Islet precursor cell (in vitro differentiated cells): ENCODE results near the gene FDPS.
"Not testable (repeated sequence)": the region's sequence is repeated elsewhere in the genome, so short reads cannot be mapped to it uniquely, and the experiment has no call there.

Source experiments
- DNase-seq: peaks from one replicate; pipeline ENCODE4 v3.0.0-alpha.2; 2018

FDPS gene

GRCh38 chr1:155320661-155321617, 12.3 kb downstream of the FDPS start, which contains the start of gene RUSC1:
Gene RUSC1, plus strand, starts transcription at chr1:155320894. Its CDS starts 880 bp downstream, at chr1:155321774.
- DNase-seq: peak; percentile 77

- peak; percentile 59 for DNase-seq
Measured at GRCh38 chr1:155321639-155322503, 13.2 kb downstream of the FDPS start.

GRCh38 chr1:155322571-155322952, 13.9 kb downstream of the FDPS start:
- no peak for DNase-seq

- DNase-seq: peak; percentile 99
Measured at GRCh38 chr1:155322953-155323728, 14.5 kb downstream of the FDPS start.

- DNase-seq: peak; percentile 94
Measured at GRCh38 chr1:155323729-155324036, 15.0 kb downstream of the FDPS start.

GRCh38 chr1:155324037-155324716, 15.5 kb downstream of the FDPS start:
- peak; percentile 98 for DNase-seq

- peak; percentile 86 for DNase-seq
Measured at GRCh38 chr1:155324717-155325602, 16.3 kb downstream of the FDPS start.

GRCh38 chr1:155325603-155325893, 16.9 kb downstream of the FDPS start:
- no peak for DNase-seq

GRCh38 chr1:155326020-155326526, 17.4 kb downstream of the FDPS start:
- DNase-seq: no peak

- no peak for DNase-seq
Measured at GRCh38 chr1:155326631-155327037, 18.0 kb downstream of the FDPS start.

GRCh38 chr1:155327981-155328380, 19.3 kb downstream of the FDPS start:
- DNase-seq: no peak

GRCh38 chr1:155328856-155329255, 20.2 kb downstream of the FDPS start:
- not testable (repeated sequence) for DNase-seq

- DNase-seq: no peak
Measured at GRCh38 chr1:155329980-155330598, 21.4 kb downstream of the FDPS start.

GRCh38 chr1:155334962-155335361, 26.3 kb downstream of the FDPS start:
- no peak for DNase-seq

GRCh38 chr1:155339515-155340097, 30.9 kb downstream of the FDPS start:
- DNase-seq: no peak

- DNase-seq: no peak
Measured at GRCh38 chr1:155342842-155343241, 34.2 kb downstream of the FDPS start.

- no peak for DNase-seq
Measured at GRCh38 chr1:155352631-155353030, 44.0 kb downstream of the FDPS start.

GRCh38 chr1:155360051-155360450, 51.4 kb downstream of the FDPS start:
- DNase-seq: no peak
